GM12872 (cell line): ENCODE measurements around the gene TTC27.

Experiments used
- TF ChIP-seq, protein P1 (sequence below): IDR thresholded peaks from 3 replicates; pipeline ENCODE4 v1.5.1; 2011; ENCODE audit warnings: low read depth, mild to moderate bottlenecking, low read length, moderate library complexity; ENCODE audit not compliant: insufficient read depth

The TTC27 gene

DNA sequence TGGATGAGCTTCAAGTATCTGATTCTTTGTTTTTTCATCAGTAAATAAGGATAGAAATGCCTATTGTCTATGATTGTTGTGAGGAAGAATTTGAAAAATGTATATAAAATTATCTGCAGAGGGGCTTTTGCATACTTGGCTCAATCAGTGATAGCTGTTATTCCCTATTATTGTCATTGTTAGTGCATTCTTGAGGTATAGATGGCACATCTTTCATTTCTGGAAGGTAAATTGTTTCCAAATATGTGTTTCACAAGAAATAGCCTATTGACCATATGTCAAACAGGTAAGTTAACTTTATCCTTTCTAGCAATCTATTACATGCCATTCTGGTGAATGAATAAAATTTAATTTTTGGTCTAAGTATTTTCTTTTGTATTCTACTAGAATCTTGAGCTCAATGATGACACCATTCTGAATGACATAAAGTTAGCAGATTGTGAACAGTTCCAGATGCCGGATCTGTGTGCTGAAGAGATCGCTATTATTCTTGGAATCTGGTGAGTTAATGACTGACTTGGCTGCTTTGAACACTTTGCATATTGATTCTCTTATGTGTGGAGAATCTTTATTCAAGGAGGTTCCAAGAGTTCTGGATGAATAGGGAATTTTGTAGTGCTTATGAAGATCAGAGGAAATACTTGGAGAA is 44.2 kb downstream of the TTC27 start:
- TF ChIP-seq, protein P1, sequence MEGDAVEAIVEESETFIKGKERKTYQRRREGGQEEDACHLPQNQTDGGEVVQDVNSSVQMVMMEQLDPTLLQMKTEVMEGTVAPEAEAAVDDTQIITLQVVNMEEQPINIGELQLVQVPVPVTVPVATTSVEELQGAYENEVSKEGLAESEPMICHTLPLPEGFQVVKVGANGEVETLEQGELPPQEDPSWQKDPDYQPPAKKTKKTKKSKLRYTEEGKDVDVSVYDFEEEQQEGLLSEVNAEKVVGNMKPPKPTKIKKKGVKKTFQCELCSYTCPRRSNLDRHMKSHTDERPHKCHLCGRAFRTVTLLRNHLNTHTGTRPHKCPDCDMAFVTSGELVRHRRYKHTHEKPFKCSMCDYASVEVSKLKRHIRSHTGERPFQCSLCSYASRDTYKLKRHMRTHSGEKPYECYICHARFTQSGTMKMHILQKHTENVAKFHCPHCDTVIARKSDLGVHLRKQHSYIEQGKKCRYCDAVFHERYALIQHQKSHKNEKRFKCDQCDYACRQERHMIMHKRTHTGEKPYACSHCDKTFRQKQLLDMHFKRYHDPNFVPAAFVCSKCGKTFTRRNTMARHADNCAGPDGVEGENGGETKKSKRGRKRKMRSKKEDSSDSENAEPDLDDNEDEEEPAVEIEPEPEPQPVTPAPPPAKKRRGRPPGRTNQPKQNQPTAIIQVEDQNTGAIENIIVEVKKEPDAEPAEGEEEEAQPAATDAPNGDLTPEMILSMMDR = no peak

DNA sequence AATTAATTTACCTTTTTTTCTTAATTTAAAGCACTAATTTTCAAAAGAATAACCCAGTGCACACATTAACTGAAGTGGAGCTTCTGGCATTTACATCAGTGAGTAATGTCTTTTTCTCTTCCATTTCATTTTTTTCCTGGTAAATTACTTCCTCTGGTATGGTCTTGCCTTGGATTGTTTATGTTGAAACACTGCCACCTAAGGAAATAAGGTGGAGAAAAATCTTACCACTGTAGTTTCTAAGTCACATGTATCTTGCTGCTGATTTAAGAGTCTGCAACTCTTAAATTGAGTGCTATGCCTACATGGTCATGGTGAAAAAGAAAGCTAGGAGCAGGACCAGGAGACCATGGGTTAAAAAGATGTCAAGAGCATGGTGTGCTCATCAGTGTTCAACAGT is 51.0 kb downstream of the TTC27 start:
- TF ChIP-seq, protein P1 = no peak

DNA sequence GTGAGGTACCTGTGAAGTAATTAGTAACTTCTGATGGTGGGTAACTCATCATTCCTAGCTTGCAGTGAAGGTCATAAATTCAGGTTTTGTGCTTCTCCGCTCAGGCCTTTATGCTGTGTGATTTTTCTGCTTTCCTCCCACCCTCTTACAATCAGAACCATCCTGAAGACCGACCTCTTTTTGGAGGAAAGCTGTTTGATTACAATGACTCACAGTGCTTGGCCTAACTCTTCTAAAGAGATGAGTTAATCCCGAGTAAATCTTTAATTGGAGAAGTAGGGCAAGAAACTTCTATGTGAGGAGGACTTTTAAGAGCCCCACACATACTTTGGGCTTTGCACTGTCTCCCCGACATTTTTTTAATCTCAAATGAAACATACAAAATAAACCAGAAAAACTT is 53.1 kb downstream of the TTC27 start:
- TF ChIP-seq, protein P1 = no peak

DNA sequence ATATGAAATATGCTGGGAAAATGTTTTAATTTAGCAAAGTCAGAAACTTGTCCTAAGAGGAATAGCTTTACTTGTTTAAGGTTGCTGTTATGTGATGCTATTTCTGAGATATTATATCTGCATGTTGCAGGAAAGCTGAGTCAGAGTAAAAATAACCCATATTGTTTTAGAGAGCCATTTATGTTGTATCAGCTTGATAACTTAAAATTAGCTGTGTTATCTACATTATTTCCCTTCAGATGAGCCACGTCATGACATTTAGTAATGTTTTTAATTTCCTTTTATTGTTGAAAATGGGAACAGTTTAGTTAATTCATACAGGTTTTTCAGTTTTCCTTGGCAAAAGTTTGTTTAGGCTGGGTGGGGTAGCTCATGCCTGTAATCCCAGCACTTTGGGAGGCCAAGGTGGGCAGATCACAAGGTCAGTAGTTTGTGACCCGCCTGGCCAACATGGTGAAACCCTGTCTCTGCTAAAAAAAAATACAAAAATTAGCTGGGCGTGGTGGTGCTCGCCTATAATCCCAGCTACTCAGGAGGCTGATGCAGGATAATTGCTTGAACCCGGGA is 55.8 kb downstream of the TTC27 start:
- TF ChIP-seq, protein P1 = no peak

DNA sequence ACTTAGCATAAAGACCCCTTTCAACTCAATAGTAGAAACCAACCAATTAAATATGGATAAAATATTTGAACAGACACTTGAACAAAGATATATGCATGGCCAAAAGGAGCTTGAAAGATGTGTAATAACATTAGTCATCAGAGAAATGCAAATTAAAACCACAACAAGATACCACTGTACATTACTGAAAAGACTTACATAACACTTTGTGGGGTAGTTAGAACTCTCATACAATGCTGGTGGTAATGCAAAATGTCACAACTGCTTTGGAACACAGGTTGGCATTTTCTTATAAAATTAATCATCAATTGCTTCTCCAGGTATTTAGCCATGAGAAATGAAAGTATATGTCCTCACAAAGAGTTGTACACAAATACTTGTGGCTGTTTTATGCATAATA is 60.7 kb downstream of the TTC27 start:
- TF ChIP-seq, protein P1 = no peak

DNA sequence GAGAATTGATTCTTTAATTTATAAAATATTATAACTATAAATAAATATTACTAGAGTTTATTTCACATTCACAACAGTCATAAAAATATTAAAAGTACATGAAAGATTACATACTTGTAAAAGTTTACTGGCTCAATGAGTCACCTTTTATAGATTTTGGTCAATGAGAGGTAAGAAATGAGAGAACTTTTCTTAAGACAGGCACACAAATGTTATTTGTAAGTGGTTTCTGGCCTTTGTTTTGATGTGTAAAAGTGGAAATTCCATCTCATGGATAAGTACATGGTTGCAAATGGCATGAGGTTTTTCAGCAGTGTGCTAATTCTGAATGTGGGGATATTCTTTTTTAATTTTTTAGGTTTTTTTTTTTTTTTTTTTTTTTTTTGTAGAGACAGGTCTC is 63.8 kb downstream of the TTC27 start:
- TF ChIP-seq, protein P1 = no peak

DNA sequence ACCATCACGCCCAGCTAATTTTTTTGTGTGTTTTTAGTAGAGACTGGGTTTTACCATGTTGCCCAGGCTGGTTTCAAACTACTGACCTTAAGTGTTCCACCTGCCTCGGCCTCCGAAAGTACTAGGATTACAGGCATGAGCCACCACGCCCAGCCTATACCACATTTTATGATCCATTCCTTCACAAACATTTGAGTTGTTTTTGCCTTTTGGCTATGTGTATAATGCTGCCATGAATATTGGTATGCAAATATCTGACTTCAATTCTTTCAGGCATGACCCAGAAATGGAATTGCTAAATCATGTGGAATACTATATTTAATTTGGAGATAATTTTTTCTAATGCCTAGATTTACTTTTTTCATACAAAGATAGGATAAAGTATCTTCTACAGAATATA is 68.6 kb downstream of the TTC27 start:
- TF ChIP-seq, protein P1 = no peak
